LoVo (cell line): ENCODE data around the gene APOL3.
"Not testable (repeated sequence)": the region's sequence is repeated elsewhere in the genome, so short reads cannot be mapped to it uniquely, and the experiment has no call there.

ENCODE experiments used
- DNase-seq: peaks from one replicate; pipeline ENCODE4 v3.0.0-alpha.2; 2016; ENCODE audit warnings: low spot score

APOL3 gene, protein sequence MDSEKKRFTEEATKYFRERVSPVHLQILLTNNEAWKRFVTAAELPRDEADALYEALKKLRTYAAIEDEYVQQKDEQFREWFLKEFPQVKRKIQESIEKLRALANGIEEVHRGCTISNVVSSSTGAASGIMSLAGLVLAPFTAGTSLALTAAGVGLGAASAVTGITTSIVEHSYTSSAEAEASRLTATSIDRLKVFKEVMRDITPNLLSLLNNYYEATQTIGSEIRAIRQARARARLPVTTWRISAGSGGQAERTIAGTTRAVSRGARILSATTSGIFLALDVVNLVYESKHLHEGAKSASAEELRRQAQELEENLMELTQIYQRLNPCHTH

DNA sequence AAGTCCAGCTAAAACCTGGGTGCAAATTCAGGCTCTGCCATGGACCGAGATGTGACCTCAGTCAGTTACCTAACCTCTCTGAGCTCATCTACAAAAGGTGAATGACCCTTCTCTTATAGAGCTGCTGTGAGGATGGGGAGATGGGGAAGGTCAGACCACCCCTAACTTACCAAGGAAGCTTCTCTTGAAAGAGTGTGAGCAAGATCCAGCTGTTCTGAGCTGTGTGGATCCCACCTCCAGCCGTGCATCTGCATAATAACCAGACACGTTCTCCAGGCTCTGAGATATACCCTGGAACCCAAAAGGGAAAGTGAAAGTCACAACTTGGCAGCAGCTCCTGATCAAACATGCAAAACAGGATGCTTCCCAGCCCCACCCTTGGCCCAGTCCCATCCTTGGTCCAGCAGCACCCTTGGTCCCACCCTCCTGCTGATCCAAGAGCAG, at the start of gene APOL3:
Gene APOL3, minus strand, starts transcription at position 257 of the 444 bp plus-strand sequence. CDS start 11,700 bp downstream, outside the sequence.
- DNase-seq: peak; percentile 29

DNA sequence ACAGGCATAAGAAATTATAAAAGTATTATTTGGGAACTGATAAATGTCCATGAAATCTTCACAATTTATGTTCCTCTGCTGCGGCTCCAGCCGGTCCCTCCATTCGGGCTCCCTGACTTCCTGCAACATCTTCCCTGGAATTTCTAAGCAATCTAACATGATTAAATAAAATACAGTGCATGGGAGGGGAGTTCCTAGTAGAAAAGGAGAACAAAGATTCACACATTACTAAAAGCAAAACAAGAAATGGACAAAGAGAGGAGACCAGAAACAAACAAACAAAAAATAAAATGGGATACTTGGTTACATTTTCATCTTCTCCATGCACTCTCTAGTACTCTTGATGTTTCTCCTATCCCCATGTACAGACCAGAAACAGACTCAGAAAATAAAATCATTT, 49.7 kb upstream of the APOL3 start:
- DNase-seq: no peak

DNA sequence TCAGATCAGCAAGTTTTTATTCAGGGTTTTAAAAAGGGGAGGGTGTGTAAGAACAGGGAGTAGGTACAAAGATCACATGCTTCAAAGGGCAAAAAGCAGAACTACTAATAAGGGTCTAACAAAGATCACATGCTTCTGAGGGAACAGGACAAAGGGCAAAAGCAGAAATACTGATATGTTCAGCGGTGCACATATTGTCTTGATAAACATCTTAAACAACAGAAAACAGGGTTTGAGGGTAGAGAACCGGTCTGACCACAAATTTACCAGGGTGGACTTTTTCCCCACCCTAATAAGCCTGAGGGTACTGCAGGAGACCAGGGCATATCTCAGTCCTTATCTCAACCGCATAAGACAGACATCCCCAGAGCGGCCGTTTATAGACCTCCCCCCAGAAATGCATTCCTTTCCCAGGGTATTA, 48.9 kb upstream of the APOL3 start:
- not testable (repeated sequence) for DNase-seq

DNA sequence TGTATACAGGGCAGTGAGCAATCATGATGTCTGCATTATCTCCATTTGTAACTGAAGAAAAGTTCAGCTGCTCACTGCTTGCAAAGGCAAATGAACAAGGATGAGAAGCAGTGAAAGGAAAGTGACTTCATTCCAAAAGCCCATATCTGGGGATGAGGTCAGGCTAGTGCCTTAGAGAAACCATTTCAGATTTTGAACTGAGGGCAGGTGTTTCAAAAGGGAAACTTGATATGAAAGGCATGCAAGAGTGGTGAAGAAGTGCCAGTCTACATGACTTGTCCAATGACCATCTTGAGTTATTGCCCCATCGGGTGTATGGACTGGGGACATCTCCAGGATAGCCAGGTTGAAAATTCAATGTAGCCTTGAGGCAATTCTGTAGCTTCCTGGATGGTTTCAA, 48.4 kb upstream of the APOL3 start:
- no peak for DNase-seq

DNA sequence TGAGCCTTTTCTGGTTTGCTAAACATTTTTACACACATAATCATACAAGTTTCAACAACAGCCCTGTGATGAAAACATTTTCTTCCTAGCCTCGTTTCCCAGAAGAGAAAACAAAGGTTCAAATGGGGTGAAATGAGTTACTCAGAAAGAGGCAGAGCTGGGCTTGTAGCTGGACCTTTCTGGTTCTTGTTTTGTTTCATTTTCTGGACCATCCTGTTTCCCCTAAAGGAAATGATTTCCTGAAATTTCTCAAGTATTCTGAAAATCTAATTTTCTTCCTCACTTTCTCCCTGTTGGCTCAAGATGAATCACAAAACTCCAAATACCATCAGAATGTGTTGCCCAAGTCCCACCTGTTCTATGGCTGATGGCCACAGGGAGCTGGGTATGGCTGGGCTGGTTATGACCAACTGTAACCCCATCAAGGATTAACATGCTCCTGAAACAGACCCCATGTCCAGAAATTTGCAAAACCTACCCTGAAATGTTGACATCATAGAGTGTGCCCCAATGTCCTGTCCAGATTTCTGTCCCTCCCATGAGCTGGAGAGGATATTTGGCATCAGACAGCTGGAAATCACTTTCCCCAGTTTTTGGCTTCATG, 47.7 kb upstream of the APOL3 start:
- DNase-seq: no peak

DNA sequence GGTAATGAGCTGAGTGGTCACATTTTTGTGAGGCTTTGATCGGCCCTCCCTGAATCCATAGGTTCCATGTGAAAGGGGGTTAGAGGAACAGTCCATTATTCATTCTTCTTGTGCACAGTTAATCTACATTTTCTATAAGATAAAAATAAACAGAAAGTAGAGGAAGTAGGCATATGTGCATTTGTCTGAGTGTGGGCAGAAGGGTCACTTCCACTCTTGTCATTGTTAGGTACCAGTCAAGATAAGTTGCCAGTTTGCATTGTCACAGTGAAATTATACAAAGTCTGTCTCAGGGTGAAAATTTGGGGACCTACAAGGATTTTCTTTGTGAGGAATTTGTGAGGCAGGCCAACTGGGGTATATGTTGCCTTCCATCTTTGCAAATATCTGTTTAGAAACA, 45.7 kb upstream of the APOL3 start:
- DNase-seq: no peak

DNA sequence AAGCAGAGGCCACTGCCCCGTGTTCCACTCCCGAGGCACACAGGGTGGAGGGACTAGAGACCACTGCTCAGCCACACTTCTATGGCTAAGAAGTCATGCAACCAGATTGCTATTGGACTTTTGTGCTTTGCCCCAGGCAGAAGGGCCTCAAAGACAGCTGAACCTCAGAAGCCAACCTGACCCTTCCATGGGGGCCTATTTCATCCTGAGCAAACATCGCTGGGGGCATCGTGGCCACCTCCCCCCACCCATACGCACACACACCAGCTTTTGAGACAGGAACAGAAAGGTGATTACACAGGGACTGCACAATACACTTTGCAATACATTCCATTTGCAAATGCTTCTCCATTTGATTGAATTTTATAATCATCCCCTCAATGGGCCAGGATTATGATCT, 45.0 kb upstream of the APOL3 start:
- DNase-seq: not testable (repeated sequence)

DNA sequence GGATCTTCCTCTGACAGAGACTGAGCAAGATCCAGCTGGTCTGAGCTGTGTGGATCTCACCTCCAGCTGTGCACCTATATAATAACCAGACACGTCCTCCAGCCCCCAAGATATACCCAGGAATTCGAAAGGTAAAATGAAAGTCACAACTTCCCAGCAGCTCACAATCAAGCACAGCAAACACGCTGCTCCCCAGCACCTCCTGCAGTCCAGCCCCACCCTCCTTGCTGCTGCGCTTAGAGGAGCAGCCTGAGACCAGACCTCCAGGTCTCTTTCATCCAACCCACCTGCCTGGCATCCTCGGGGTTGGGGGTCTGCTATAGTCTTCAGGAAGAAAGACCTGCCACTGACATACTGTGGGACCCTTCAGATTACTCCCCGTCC, 44.1 kb upstream of the APOL3 start:
- DNase-seq: no peak

DNA sequence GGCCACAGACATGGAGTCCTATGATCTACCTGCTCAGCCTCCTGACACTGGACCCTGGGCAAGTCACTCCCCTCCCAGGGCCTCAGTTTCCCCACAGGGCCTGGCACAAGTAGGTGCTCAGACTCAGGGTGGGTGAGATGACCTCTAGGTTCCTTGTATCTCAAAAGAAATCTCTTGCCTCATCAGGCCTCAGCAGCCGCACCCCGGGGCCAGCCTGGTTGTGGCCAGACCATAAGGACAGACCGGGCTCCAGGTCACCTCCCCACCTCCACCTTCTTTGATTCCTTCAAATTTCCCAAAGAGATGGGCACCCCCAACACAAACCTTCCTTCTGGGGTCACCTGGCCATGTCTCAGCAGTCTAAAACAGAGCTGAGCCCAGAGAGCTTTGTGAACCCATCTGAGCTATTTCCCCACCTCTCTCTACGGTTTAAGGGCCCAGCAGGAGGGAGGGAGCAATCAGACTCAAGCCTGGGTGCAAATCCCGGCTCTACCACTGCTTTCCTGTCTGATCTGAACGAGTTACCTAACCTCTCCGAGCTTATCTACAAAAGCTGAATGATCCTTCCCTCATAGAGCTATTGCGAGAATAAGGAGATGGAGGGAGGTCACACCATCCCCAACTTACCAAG, 43.6 kb upstream of the APOL3 start:
- no peak for DNase-seq

DNA sequence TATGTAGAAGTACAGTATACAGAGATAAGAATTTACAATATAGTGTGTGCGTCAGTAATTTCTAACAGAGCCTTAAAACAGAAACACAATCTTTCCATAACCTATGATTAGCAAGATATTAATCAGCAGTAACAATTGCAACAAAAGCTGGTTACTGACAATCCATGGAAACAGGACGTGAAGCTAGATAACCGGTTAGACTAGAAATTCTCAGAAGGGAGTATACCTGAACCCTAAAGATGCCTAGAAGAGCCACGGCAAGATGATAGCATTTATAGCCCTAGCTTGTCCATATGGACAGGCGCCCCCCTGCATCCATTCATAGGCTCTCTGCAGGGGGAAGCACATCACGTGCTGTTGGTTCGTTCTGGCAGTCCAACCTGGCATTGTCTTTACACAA, 42.9 kb upstream of the APOL3 start:
- not testable (repeated sequence) for DNase-seq

DNA sequence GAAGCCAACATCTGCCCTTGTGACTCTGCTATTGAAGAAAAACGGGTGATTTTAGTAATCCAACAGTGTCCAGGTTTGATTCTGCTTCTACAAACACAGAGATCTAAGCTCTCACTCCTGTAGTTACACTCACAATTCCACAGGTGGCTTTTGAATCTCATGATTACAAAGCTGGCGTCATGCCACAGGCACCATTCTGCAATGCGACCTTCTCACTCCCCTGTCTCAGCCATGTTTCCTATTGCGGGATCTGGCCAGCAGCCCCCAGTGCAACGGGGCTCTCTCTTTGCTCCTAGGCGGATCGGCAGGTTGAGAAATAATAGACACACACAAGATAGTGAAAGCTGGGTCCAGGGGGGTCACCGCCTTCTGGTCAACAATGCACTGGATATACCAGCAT, 42.4 kb upstream of the APOL3 start:
- DNase-seq: not testable (repeated sequence)

DNA sequence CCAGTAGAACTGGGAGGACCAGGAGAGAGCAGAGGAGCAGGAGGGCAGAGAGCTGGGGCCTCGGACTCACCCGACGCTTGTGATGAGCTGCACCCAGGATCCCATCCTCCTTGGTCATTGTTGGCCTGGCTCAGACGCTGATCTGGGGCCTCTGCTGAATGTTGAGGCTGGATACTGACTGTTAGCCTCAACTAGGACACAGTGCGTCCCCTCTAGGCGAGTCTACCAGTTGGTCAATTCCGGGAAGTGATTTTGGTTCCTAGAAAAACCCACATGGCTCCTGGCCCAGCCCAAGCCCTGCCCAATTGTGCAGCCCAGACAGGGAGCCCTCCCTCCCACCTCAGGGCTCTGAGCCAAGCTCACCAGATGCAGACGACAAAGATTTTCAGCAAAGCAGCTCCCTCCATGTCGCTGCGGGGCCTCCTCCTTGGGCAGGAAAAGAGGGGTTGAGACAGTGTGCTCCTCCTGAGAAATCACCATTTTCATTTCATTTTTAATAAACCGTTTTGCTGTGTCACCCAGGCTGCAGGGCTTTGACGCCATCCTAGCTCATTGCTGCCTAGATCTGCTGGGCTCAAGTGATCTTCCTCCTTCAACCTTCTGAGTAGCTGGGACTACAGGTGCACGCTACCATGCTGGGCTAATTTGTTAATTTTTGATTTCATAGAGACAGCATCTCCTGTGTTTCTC, 41.2 kb upstream of the APOL3 start, which contains the start of gene APOL4:
Gene APOL4, minus strand, starts transcription at position 180 of the 690 bp plus-strand sequence. Its CDS starts 75 bp downstream, at position 105.
- DNase-seq: no peak

DNA sequence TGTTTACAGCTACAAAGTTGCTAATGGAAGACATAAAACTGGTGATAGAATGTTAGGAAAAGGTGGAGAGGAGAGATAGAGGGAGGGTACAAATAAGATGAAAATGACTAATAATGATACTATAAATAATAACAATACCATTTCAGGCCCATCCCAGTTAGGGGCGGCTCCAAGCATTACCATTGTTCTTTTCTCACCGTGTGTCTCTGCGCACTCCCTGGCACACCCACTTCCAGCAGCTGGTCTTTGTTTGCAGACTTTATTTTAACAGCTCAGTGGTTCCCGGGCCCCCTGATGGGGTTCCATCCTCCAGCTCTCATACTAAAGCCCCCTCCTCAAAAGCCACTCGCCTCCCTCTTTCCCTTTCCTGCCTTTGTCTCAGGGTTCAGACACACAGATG, 40.5 kb upstream of the APOL3 start:
- DNase-seq: not testable (repeated sequence)

DNA sequence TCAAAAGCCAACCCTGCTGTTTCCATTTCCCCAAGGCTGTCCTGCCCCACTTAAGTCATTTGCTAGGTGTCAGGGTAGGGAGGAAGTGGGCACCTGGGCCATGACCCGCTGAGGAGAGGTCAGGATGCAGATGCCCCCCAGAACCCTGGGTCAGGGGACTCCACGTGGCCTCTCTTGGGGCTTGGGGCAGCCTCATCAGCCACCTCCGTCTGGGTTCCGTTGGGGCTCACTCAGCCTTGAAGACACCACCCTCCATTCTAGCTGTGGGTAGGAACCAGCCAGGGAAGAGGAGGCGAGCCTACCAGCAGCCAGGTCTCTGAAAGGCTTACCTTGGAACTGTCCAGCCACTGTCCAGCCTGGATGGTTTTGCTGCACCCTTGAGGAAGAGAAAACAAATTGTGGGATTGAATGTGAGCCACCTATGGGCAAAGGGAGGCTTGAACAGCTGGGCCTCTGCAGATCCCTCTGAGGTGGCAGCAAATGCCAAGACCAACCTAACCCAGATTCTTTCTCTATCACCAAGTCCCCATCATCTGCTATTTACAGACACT, 38.5 kb upstream of the APOL3 start:
- no peak for DNase-seq

DNA sequence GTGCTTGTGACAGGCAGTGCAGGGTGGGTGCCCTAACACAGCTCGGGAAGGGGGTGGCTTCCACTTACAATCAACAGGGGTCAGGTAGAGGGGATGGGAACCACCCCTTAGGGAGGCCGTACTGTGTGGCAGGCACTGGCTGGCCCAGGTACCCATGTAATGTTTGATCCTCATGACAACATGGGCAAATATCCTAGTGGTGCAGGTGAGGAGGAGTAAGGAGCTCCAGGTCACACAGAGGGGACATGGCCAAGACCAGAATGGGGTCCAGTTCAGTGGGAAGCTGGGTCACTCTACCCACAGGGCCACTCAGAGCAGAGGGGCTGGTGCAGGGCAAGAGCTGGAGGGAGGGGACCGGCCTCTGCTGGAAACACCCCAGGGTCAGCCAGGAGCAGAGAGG, 38.0 kb upstream of the APOL3 start:
- DNase-seq: no peak

DNA sequence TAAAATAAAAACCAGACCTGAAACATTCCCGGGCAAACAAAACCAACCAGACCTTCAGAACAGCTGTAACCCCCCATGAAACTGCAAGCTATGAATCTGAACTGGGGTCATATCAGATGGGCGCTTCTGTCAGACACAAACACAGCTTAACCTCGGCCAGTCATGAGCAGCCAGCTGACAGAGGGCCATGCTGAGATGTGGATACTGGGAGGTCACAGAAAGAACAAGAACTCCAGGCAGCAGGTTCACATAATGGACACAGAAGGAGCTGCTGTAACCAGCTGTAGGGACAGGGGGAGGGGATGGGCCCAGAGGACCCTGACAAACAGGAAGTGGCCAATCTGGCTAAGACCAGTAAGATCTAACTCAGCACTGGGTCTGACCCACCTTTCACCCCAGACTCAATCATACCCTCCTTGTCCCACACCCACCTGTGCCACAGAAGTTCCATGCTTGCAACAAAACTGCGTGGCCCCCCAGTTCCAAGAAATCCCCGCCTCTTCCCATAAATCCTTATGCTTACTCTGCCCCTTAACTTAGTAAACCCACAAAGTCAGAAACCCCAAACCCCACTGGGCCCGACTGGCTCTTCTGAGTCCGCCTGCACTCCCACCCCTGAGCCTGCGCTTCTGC, 37.1 kb upstream of the APOL3 start:
- DNase-seq: no peak

DNA sequence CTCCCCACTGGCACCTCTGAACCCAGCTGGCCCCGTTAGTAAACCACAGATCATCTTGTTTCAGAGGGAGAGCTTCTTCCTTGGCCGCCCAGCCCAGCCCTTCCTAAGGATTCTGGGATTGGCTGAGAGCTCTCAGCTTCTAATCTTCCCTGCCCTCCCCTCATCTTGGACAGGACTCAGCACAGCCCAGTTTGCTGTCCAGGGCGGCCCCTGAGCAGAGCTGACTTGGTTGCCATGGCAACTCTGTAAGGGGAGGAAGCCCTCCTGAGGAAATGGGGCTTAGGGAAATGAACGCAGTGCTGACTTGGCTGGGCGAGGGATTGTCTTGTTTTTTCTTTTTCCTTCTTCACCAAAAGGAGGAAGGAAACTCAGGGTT, 36.5 kb upstream of the APOL3 start:
- DNase-seq: no peak

DNA sequence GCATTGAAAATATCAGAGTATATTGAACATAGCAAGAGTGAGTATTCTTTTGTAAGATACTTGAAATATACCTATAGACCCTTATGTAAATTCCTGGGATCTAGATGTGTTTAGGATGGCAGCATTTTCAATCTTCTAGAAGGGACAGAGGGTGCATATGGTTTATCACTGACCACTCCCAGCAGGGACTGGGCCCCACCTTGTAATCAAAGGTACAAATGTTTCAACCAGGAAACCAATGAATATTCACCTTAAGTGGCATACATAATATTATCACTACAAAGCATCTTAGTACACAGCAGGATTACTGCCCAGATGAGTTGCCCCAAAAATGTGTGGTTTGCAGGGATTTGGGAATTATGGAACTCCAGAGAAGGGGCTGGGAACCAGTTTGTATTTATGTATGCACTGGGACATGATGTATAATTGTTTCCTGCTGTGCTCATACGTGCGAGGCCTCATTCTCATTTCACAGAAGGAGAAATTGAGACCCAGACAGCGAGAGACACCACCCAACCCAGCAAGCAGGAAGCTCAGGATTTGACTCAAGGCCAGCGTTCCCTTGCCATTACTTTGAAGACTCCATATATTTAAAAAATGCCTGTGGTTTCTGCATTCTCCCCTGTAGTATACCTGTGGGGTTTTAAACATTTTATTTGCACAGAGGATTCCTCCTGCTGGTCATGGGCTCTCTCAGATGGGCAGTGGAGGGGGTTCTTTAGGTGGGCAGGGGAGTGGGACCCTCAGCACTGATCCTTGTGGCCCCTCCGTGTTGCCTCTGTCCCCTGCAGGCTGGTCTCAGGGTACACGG, 35.9 kb upstream of the APOL3 start:
- DNase-seq: no peak

DNA sequence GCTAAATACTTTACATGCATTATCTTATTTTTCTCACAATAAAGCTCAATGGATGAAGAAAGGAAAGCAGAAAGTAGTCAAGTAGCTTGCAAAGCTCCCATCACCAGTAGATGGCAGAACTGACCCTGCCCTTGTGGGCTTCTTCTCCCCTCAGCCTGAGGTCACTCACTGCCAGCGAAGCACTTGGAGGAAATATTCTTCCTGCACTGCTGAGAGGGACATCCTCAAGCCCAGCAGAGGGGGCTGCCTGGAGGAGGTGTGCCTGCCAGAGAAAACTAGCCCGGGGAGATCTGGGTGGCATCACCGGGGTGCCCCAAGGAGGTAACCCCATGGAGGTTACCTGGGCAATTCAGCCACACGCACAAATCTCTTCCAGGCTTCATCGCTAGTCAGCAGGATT, 34.4 kb upstream of the APOL3 start:
- peak; percentile 5 for DNase-seq

DNA sequence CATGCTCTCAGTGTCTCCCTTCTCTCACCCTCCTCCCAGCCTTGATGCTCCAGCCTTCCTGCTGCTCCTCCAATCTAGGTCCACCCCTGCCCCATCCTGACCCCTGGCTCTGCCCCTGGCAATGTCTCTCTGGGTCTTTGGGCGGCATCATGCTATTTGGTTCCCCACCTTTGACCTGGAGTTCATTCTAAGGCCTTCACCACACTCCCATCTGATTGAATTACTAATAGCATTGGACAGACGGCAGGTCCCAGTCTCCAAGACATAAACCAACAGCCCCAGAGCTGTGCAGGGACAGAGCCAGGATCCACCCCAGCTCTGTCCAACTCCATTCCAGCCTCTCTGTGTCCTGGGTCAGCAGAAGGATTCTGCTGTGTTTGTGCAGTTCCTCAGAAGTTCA, 33.8 kb upstream of the APOL3 start:
- no peak for DNase-seq

DNA sequence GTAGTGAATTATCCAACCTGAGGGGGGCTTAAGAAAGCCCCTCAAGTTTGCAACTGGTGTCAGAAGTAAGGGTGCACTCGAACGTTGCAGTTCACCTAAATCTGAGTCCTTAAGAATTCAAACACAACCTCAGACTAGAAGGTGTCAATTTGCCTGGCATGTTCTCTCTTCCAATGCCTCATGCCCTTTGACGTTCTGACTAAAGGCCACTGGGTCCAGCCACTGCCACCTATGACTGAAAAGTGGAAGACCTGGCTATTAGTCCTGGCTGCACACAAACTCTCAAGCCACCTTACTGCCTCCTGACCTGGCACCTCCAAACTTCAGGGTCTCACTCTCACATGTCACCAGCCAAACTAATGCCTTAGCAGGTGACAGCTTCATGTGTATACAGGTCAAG, 33.0 kb upstream of the APOL3 start:
- no peak for DNase-seq
